Measurements from ENCODE around the gene SETD5.

The SETD5 gene

GRCh38 chr3:9397906-9398699 lies 688 bp downstream of the SETD5 start:
- H3K4me3 ChIP-seq (replicated peaks; ENCODE audit: low read depth, low read length), result peak overlapping the region; percentile 85
- DNase-seq (ENCODE audit: low read depth), result peak; percentile 41
- TF ChIP-seq CTCF (IDR thresholded peaks at IDR 0.05; ENCODE audit: low read length, missing control alignments), result no peak

GRCh38 chr3:9398700-9399336 lies 1.4 kb downstream of the SETD5 start:
- H3K4me3 ChIP-seq (replicated peaks; ENCODE audit: low read depth, low read length), result peak overlapping the region; percentile 85
- peak; percentile 57 for DNase-seq (ENCODE audit: low read depth)
- no peak for TF ChIP-seq CTCF (IDR thresholded peaks at IDR 0.05; ENCODE audit: low read length, missing control alignments)

- no peak for TF ChIP-seq CTCF (IDR thresholded peaks at IDR 0.05; ENCODE audit: low read length, missing control alignments)
- peak overlapping the region; percentile 85 for H3K4me3 ChIP-seq (replicated peaks; ENCODE audit: low read depth, low read length)
- peak; percentile 38 for DNase-seq (ENCODE audit: low read depth)
Observed at GRCh38 chr3:9399337-9399703, 1.9 kb downstream of the SETD5 start.

GRCh38 chr3:9399746-9400145 lies 2.3 kb downstream of the SETD5 start:
- TF ChIP-seq CTCF (IDR thresholded peaks at IDR 0.05; ENCODE audit: low read length, missing control alignments), result no peak
- peak; percentile 96 for DNase-seq (ENCODE audit: low read depth)
- peak overlapping the region; percentile 85 for H3K4me3 ChIP-seq (replicated peaks; ENCODE audit: low read depth, low read length)

- H3K4me3 ChIP-seq (replicated peaks; ENCODE audit: low read depth, low read length), result peak overlapping the region; percentile 85
- TF ChIP-seq CTCF (IDR thresholded peaks at IDR 0.05; ENCODE audit: low read length, missing control alignments), result no peak
- no peak for DNase-seq (ENCODE audit: low read depth)
Observed at GRCh38 chr3:9400616-9401015, 3.2 kb downstream of the SETD5 start.

- no peak for TF ChIP-seq CTCF (IDR thresholded peaks at IDR 0.05; ENCODE audit: low read length, missing control alignments)
- H3K4me3 ChIP-seq (replicated peaks; ENCODE audit: low read depth, low read length), result peak overlapping the region; percentile 85
- no peak for DNase-seq (ENCODE audit: low read depth)
Observed at GRCh38 chr3:9401986-9402385, 4.6 kb downstream of the SETD5 start.

All from fibroblast of pulmonary artery (primary cell).